ENCODE measurements around the gene IQCH. TPM values are rescaled to one million over a fixed set of nuclear protein-coding genes. Genes with fewer than 3 reads are reported as not detected.

Gene IQCH
- total RNA-seq, 4 donors from 2014 or later, result 0.40 to 5.2 (median 1.9) TPM

DNA sequence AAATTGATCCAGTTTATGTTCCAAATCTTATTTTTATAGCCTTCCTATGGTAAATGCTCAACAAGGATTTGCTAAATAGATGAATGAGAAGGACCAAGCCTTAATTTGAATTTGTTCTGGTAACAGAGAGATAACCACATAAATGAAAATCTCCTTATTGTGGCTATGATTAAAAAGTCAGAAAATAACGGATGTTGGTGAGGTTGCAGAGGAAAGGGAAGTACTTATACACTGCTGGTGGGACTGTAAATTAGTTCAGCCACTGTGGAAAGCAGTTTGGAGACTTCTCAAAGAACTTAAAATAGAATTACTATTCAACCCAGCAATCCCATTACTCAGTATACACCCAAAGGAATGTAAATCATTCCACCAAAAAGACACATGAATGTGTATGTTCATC is 26.3 kb upstream of the IQCH start:
- intact Hi-C loops (cut with DNase I; ENCODE audit: low total_unique reads), result no loop called here
- Histone ChIP-seq H3K4me3 (no peak overlapping the region), H3K27ac (no peak overlapping the region), H3K9me3 (no peaks in the 10 kb centered on the region), H3K27me3 (no peaks in the 10 kb centered on the region), H3K36me3 (peaks cover 0 to 24% (median 4%) of the 10 kb centered on the region in 4 donors), H3K4me1 (peaks cover 0 to 22% (median 4%) of the 10 kb centered on the region in 4 donors)
- DNase-seq, result no peak
- in situ Hi-C loops (cut with MboI; ENCODE audit: low pct_ligation_motif_present in 1 of 4, low pct_unique_long_range_greater_than_20kb in 1 of 4, low sequenced_read_pairs in 3 of 4), result no loop called here
- WGBS, 2 donors (ENCODE audit: low coverage in 1 of 2), result 44 to 74% methylated on average over 1 of the region's 1 CpG
- no peak for TF ChIP-seq POLR2AphosphoS5 (IDR thresholded peaks at IDR 0.05)
- TF ChIP-seq POLR2A (IDR thresholded peaks at IDR 0.05), result no peak
- TF ChIP-seq, protein P1, sequence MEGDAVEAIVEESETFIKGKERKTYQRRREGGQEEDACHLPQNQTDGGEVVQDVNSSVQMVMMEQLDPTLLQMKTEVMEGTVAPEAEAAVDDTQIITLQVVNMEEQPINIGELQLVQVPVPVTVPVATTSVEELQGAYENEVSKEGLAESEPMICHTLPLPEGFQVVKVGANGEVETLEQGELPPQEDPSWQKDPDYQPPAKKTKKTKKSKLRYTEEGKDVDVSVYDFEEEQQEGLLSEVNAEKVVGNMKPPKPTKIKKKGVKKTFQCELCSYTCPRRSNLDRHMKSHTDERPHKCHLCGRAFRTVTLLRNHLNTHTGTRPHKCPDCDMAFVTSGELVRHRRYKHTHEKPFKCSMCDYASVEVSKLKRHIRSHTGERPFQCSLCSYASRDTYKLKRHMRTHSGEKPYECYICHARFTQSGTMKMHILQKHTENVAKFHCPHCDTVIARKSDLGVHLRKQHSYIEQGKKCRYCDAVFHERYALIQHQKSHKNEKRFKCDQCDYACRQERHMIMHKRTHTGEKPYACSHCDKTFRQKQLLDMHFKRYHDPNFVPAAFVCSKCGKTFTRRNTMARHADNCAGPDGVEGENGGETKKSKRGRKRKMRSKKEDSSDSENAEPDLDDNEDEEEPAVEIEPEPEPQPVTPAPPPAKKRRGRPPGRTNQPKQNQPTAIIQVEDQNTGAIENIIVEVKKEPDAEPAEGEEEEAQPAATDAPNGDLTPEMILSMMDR (IDR thresholded peaks at IDR 0.05), result no peak
- no peak for TF ChIP-seq EP300 (IDR thresholded peaks at IDR 0.05; ENCODE audit: low read depth)

DNA sequence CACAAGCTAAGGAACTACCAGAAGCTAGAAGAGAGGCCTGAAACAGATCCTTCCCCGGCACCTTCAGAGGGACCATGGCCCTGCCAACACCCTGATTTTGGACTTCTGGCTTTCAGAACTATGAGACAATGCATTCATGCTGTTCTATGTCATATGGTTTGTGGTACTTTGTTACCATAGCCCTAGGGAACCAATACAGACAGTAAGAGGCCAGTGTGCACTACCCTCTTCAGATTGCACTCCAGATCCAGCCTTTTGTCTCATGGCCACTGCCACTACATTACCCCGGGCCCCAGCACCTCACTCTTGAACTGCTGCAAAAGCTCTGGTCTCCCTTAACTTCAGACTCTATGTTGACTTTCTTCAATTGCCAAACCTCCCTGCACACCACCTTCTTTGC is 24.1 kb upstream of the IQCH start:
- no peak overlapping the region for H3K4me3 ChIP-seq
- DNase-seq, result no peak
- no peak for TF ChIP-seq POLR2AphosphoS5 (IDR thresholded peaks at IDR 0.05)
- TF ChIP-seq POLR2A (IDR thresholded peaks at IDR 0.05), result no peak
- TF ChIP-seq, protein P1 (IDR thresholded peaks at IDR 0.05), result no peak
- TF ChIP-seq EP300 (IDR thresholded peaks at IDR 0.05; ENCODE audit: low read depth), result no peak
- in situ Hi-C loops (cut with MboI; ENCODE audit: low pct_ligation_motif_present in 1 of 4, low pct_unique_long_range_greater_than_20kb in 1 of 4, low sequenced_read_pairs in 3 of 4) (no loop called here), intact Hi-C loops (cut with DNase I; ENCODE audit: low total_unique reads) (no loop called here)
- H3K4me1 ChIP-seq, result peaks cover 0 to 1% (median 0%) of the 10 kb centered on the region in 4 donors
- no peak overlapping the region for H3K27ac ChIP-seq
- no peaks in the 10 kb centered on the region for H3K9me3 ChIP-seq
- whole genome bisulfite sequencing, 2 donors (ENCODE audit: low coverage in 1 of 2), result 96 to 100% methylated on average over 1 to 2 of the region's 2 CpGs
- no peaks in the 10 kb centered on the region for H3K27me3 ChIP-seq
- H3K36me3 ChIP-seq, result peaks cover 0 to 38% (median 7%) of the 10 kb centered on the region in 4 donors

DNA sequence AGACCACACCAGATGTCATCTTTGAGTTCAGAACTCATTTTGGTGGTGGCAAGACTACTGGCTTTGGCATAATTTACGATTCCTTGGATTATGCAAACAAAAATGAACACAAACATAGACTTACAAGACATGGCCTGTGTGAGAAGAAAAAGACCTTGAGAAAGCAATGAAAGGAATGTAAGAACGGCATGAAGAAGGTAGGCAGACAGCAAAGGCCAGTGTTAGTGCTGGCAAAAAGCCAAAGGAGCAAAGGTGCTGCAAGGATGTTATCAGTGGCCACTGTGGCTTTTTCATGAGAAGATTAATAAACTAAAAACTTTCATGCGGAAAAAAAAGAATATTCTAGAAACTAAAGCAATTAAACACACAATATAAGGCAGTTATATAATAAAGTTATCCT is 22.0 kb upstream of the IQCH start:
- Histone ChIP-seq H3K9me3 (no peaks in the 10 kb centered on the region), H3K27me3 (no peaks in the 10 kb centered on the region), H3K27ac (no peak overlapping the region), H3K36me3 (peaks cover 0 to 42% (median 7%) of the 10 kb centered on the region in 4 donors), H3K4me3 (no peak overlapping the region), H3K4me1 (no peaks in the 10 kb centered on the region)
- no peak for TF ChIP-seq EP300 (IDR thresholded peaks at IDR 0.05; ENCODE audit: low read depth)
- TF ChIP-seq POLR2A (IDR thresholded peaks at IDR 0.05), result no peak
- TF ChIP-seq, protein P1 (IDR thresholded peaks at IDR 0.05), result no peak
- no peak for TF ChIP-seq POLR2AphosphoS5 (IDR thresholded peaks at IDR 0.05)
- DNase-seq, result no peak
- intact Hi-C loops (cut with DNase I; ENCODE audit: low total_unique reads), result no loop called here
- 83 to 95% methylated on average over 2 to 3 of the region's 3 CpGs for WGBS, 2 donors (ENCODE audit: low coverage in 1 of 2)
- in situ Hi-C loops (cut with MboI; ENCODE audit: low pct_ligation_motif_present in 1 of 4, low pct_unique_long_range_greater_than_20kb in 1 of 4, low sequenced_read_pairs in 3 of 4), result no loop called here

DNA sequence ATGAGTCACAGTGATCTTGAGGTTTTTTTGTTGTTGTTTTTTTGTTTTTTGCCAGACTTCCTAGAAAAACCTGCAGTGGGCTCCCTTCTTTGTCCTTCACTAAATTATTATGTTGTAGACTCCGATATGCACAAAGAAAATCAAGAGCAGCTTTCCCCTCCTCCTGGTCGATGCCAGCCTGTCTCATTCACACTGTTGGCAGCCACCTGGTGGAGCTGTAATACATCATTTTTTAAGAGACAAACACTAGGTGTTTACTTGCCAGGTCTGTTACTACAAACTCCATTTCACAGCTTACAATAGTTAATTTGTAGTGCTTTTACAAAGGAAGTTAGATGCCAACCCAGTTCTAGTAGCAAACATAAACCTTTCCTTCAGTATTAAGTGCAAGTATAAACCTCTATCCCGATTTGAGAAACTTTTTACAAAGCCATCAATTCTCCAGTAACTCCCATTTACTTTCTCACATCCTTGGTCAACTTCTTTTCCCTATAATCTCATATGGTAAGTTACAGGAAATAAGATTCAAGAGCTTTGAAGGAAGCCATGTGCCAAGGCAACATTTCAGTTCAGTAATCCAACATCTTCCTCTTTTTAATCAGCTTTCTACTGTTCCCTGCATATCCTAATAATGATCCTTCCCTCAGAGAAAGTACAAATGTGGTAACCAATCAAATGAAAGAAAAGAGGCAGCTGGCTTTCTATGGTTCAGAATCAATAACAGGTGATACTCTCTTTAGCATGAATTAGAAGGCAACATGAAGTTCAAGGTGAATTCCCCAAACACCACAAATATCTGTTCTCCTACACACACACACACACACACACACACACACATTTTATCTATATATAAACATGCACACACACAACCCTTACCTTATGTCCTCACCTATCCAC is 14.1 kb upstream of the IQCH start:
- peak; percentile 41 for DNase-seq
- no peak overlapping the region for H3K27ac ChIP-seq
- peaks cover 0 to 3% (median 0%) of the 10 kb centered on the region in 4 donors for H3K36me3 ChIP-seq
- TF ChIP-seq POLR2AphosphoS5 (IDR thresholded peaks at IDR 0.05), result no peak
- TF ChIP-seq, protein P1 (IDR thresholded peaks at IDR 0.05), result peak; percentile 18 to 50 (median 28)
- in situ Hi-C loops (cut with MboI; ENCODE audit: low pct_ligation_motif_present in 1 of 4, low pct_unique_long_range_greater_than_20kb in 1 of 4, low sequenced_read_pairs in 3 of 4), result no loop called here
- intact Hi-C loops (cut with DNase I; ENCODE audit: low total_unique reads), result no loop called here
- no peaks in the 10 kb centered on the region for H3K27me3 ChIP-seq
- WGBS, 2 donors (ENCODE audit: low coverage in 1 of 2), result 35% methylated on average over 3 of the region's 3 CpGs
- peaks cover 4 to 32% (median 13%) of the 10 kb centered on the region in 4 donors for H3K4me1 ChIP-seq
- no peak overlapping the region for H3K4me3 ChIP-seq
- no peaks in the 10 kb centered on the region for H3K9me3 ChIP-seq

Measured in transverse colon (tissue), 4 donors.